ENCODE data around the gene ZMAT2.
"Not testable (repeated sequence)": the region's sequence is repeated elsewhere in the genome, so short reads cannot be mapped to it uniquely, and the experiment has no call there.

The ZMAT2 gene

DNA sequence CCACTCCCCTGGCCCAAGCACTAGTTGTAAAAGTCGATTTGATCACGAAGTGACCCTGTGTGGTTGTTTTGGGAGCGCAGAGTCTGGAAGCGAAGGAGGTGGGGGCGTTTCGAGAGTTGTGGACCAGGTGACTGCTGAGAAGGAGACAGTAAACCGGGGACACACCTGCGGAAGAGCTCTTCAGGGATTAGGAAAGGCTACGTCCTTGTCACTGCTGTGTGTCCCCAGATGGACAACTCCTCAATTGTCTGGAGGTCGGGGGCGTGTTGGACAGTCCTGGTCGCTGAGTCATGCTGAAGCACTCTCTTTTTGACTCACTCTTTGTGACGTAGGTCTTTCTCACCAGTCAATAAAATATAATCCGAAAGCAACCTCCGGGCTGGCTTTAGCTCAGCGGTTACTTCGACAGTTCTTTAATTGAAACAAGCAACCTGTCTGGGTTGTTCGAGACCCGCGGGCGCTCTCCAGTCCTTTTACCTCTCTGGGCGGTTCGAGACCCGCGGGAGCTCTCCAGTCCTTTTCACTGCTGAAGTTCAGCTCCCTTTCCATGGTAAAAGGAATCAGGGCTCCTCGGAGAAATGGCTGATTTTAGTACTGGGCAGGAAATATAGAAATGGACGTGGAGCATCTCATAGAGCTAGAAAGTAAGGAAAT, 10.8 kb downstream of the ZMAT2 start:
- DNase-seq: peak; percentile 93

DNA sequence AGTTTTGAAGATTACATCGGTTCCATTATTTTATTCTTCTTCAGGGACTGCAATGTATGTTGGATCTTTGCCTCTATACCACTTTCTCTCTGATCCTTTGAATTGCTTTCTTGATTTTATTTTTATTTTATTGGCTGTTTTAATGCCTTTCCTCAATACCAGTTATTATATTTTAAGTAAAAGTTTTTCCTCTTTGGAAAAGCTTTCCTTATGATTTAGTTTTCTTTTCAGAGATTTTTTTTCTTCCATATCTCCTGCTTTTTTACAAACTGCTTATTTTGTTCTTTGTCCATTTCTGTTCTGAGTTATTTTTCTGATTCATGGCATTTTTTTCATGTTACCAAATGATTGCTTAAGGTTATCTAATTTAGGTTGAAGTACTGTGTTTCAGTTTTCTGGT, 11.5 kb downstream of the ZMAT2 start:
- DNase-seq: no peak

DNA sequence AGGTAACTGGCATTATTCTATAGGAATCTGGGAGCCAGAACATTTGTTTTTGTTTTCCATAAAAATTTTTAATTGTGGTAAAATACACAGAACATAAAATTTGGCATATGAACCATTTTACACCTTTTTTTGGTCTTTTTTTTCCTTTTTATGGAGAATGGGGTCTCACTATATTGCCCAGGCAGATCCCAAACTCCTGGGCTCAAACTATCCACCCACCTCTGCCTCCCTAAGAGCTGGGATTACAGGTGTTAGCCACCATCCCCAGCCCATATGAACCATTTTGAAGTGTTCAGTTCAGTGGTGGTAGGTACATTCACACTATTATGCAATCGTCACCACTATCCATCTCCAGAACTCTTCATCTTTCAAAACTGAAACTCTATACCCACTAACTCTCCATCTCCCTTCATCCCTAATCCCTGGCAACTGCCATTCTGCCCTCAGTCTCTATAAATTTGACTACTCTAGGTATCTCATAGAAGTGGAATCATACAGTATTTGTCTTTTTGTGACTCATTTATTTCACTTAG, 13.4 kb downstream of the ZMAT2 start:
- no peak for DNase-seq

DNA sequence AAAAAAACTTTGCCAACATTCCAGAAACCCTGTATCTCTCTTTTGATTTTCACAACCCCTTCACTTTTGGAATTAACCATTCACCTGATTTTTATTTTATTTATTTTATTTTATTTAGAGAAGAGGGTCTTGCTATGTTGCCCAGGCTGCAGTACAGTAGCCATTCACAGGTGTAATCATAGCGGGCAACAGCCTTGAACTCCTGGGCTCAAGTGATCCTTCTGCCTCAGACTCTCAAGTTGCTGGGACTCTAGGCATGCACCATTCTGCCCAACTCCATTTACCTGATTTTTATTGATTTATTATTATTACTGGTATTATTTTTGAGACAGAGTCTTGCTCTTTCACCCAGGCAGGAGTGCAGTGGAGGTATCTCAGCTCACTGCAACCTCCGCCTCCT, 16.0 kb downstream of the ZMAT2 start:
- DNase-seq: not testable (repeated sequence)

DNA sequence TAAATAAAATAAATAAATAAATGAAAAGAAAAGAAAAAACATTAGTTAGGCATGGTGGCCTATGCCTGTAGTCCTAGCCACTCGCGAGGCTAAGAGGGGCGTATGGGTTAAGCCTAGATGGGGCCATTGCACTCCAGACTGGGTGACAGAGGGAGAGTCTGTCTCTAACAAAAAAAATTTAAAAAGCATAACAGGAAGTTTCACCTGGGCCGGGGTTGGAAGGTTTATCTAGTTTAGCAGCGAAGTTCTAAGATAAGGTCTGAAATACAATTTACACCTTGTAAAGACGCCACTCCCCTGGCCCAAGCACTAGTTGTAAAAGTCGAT, 18.0 kb downstream of the ZMAT2 start:
- no peak for DNase-seq

DNA sequence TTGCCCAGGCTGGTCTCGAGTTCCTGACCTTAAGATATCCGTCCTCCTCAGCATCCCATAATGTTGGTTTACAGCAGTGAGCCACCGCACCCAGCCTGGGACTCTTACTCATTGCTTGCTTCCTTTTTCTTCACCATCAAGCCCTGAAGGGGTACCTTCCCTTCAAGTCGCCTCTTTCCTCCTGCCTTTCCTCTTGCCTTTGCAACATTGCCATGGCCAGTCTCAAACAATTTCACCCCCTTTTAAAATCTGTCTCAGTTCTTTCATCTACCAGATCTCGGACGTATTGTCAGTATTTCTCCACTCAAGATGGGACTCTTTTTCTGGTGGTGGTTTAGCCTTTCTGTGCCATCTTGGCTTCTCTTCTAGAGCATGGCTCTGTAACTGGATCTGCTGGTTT, 20.5 kb downstream of the ZMAT2 start:
- DNase-seq: not testable (repeated sequence)

DNA sequence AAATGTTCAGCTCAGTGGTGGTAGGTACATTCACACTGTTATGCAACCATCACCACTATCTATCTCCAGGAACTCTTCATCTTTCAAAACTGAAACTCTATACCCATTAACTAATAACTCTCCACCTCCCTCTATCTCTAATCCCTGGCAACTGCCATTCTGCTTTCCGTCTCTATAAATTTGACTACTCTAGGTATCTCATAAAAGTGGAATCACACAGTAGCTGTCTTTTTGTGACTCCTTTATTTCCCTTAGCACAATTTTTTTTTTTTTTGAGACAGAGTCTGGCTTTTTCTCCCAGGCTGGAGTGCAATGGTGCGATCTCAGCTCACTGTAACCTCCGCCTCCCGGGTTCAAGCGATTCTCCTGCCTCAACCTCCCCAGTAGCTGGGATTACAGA, 21.1 kb downstream of the ZMAT2 start:
- not testable (repeated sequence) for DNase-seq

DNA sequence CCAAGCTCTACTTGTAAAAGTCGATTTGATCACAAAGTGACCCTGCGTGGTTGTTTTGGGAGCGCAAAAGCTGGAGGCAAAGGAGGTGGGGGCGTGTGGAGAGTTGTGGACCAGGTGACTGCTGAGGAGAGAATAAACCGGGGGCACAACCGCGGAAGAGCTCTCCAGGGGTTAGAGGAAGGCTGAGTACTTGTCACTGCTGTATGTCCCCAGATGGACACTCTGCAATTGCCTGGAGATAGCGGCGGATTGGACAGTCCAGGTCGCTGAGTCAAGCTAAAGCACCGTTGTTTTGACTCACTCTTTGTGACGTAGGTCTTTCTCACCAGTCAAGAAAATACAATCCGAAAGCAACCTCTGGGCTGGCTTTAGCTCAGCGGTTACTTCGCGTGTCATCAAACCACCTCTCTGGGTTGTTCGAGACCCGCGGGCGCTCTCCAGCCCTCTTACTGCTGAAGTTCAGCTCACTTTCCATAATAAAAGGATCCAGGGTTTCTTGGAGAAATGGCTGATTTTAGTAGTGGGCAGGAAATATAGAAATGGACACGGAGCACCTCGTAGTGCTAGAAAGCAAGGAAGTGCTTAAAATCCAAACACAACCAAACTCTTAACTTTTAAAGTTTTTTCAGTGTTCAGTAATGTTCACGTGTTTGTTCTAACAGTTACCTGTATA, 25.7 kb downstream of the ZMAT2 start:
- DNase-seq: peak; percentile 90

DNA sequence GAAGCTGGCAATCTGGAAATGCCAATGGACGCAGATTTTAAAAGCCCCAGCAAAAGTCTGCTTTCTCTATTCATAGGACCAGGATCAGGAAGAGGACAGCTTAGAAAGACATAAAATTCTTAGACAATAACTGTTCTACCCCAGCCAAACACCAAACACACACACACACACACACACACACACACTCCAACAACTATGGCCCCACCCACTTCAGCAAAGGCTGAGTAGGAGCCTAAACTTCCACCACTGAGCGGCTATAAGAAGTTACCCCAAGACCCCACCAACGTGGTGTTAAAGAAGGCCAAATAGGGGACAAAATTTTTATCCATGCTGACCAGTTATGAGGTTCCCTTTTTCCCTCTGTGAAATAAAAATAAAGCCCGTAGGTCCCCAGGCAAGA, 32.9 kb downstream of the ZMAT2 start:
- DNase-seq: no peak

DNA sequence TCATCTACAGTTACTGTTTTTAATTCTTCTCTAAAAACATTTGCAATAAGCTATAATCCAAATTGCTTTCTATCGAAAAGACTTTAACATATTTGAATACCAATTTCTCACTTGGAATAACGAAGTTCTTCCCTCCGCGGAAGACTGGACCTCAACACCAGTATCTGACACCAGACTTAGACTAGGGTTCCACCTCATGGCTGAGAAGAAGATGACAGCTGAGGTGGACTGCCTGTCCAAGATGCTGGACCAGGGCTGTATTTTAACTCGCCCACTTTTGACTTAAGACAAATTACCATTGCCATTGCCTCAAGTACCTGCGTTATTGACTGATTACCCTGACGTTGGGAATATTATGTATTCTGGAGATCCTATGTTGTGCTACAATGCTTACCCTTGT, 34.1 kb downstream of the ZMAT2 start:
- no peak for DNase-seq

DNA sequence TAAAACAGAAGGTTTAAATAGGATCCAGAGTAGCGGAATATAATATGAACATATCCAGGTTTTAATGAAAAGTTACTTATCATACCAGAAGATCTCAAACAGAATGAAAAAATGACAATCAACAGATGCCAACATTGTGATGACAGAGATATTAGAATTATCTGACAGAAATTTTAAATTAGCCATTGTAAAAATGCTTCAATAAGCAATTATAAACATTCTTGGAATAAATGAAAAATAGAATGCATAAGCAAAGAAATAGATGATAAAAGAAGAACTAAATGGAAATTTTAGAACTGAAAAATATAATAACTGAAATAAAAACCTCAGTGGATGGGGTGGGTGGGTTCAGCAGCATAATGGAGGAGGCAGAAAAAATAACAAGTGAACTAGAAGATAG, 37.2 kb downstream of the ZMAT2 start:
- no peak for DNase-seq

DNA sequence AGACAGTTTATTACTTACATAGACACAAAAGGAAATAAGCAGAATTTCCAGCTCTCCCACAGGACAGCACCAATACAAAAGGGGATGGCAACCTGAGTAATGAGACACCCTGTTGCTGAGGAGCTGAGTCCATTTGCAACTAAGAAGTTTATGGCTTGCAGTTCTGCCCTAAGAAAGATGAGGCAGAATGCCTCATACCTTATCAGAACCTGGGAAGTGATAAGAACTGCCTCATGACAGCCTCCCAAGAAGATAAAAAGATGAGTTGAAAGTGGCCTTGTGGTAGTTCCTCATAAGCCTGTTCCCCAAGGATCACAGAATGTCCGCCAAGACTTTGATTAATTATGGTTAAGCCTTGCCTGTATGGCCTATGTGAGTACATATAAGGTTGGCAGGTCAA, 41.7 kb downstream of the ZMAT2 start:
- no peak for DNase-seq

DNA sequence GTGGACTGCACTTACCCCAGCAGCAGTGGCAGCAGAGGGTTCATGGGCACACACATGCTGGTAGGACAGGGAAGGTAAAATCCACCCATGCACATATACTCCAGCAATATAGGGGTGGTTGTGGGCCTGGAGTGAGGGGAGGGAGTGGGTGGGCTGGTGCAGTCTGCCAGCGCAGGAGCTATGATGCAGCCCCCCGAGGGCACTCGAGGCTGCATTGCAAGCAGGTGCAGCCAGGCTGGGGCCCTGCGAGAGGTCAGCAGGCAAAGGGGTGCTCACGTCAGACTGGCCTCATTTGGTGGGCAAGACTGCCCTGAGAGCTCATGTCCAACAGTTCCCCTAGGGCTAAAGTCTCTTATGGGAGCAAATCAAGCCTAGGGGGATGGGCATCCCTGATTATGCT, 53.3 kb downstream of the ZMAT2 start:
- no peak for DNase-seq
